Islet precursor cell (in vitro differentiated cells): ENCODE measurements around the gene RNGTT.

ENCODE experiments used
- DNase-seq: peaks from one replicate; pipeline ENCODE4 v3.0.0-alpha.2; 2018

Gene RNGTT

GRCh38 chr6:88708197-88708744, 255.1 kb downstream of the RNGTT start:
- DNase-seq = no peak

- no peak for DNase-seq
Observed at GRCh38 chr6:88705601-88706000, 257.8 kb downstream of the RNGTT start.

- DNase-seq = no peak
Observed at GRCh38 chr6:88704980-88705379, 258.4 kb downstream of the RNGTT start.

DNA sequence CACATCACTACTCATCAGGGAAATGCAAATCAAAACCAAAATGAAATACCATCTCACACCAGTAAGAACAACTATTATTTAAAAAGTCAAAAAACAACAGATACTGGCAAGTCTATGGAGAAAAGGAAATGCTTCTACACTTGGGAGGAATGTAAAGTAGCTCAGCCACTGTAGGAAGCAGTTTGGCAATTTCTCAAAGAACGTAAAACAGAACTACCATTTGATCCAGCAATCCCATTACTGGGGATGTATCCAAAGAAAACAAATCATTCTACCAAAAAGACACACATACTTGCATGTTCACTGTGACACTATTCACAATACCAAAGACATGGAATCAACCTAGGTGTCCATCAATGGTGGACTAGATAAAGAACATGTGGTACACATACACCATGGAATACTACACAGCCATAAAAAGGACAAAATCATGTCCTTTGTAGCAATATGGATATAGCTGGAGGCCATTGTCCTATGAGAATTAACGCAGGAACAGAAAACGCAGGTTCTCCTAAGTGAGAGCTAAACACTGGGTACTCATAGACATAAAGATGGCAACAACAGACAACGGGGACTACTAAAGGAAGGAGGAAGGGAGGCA, 260.4 kb downstream of the RNGTT start:
- DNase-seq = no peak

- no peak for DNase-seq
Observed at GRCh38 chr6:88698661-88699060, 264.8 kb downstream of the RNGTT start.

DNA sequence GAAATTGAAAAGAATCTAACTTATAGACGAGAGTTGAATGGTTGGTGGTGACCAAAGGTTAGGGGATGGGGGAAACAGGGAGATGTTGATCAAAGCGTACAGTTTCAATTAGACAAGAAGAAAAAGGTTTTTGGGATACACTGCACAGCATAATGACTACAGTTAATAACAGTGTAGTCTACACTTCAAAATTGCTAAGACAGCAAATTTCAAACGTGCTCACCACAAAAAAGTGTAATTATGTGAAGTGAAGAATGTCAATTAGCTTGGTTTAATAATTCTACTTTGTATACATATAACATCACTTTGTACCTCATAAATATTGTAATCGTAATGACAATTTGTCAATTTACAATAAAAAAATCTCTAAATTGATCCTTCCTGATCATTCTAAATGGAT, 267.5 kb downstream of the RNGTT start:
- no peak for DNase-seq

DNA sequence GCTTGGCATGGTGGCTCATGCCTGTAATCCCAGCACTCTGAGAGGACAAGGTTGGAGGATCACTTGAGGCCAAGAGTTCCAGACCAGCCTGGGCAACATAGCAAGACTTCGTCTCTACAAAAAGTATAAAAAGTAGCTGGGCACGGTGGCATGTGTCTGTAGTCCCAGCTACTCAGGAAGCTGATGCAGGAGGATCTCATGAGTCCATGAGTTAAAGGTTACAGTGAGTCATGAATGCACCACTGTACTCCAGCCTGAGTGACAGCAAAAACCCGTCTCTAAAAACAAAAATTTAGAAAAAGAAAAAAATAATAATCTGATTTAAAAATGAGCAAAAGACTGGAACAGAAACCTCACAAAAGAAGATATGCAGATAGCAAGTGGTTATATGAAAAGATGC, 279.7 kb downstream of the RNGTT start:
- DNase-seq = no peak

- DNase-seq = no peak
Observed at GRCh38 chr6:88680654-88681053, 282.8 kb downstream of the RNGTT start.

DNA sequence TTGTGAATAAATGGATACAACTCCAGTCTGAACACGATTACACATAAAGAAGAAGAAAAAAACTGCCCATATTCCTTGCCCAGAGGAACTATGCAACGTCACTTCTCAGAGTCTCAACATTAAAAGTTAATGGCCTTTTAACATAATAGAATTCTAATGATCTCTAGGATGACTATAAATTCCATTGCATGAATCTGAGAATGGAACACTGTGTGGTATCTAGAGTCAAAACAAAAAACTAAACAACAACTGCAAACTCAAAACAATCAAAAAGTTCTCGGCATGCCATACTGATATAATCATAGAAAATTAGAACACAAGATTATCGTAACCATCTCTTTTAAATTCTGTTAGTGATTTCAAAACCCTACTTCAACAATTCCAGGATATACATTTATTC, 283.6 kb downstream of the RNGTT start:
- DNase-seq = no peak

GRCh38 chr6:88677356-88677755, 286.1 kb downstream of the RNGTT start:
- DNase-seq = no peak

- DNase-seq = no peak
Observed at GRCh38 chr6:88671624-88672023, 291.8 kb downstream of the RNGTT start.

- DNase-seq = no peak
Observed at GRCh38 chr6:88670369-88670768, 293.0 kb downstream of the RNGTT start.

DNA sequence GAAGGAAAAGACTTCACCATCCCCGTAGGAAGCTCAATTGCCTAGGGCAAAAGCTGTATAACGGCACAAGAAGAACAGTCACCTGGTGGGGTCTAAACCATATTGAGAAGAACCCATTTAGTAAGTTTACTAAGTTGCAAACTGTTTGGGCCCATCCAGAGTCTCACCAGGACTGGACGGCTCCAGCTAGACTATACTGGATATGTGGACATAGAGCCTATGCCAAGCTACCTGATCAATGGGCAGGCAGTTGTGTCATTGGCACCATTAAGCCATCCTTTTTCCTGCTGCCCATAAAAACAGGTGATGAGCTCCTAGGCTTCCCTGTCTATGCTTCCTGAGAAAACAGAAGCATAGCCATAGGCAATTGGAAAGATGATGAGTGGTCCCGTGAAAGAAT, 293.9 kb downstream of the RNGTT start:
- DNase-seq = no peak

DNA sequence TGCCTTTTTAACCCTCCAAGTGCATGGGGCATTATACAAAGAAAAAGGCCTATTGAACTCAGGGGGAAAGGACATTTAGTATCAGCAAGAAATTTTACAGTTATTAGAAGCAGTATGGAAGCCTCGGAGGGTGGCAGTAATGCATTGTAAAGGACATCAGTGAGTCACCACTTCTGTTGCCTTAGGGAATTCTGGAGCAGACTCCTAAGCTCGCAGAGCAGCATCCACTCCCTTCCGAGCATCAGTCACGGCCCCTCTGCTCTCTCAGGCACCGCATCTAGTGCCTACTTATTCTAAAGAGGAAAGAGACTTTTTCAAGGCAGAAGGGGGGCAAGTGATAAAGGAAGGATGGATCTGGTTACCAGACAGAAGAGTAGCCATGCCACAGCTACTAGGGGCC, 296.5 kb downstream of the RNGTT start:
- DNase-seq = peak; percentile 75

DNA sequence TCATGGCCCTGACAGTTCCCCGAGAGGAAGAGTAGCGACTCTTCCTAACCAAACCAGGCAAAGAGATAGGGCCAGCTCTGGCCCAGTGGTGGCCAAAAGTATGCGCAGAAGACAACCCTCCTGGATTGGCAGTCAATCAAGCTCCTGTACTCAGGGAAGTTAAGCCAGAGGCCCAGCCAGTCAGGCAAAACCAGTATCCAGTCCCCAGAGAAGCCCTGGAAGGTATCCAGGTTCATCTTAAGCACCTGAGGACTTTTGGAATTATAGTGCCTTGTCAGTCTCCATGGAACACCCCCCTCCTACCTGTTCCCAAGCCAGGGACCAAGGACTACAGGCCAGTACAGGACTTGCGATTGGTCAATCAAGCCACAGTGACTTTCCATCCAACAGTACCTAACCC, 298.3 kb downstream of the RNGTT start:
- no peak for DNase-seq

DNA sequence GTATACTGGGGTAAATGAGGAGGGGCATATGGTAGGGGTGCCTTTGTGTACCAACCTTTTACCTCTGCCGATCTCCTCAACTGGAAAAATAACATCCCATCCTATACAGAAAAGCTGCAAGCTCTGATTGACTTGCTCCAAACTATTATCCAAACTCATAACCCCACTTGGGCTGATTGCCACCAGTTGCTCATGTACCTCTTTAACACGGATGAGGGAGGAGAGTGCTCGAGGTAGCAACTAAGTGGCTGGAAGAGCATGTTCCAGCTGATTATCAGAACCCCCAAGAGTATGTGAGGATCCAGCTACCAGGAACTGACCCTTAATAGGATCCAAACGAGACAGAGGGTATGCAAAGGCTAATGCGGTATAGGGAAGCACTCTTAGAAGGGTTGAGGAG, 299.6 kb downstream of the RNGTT start:
- no peak for DNase-seq

DNA sequence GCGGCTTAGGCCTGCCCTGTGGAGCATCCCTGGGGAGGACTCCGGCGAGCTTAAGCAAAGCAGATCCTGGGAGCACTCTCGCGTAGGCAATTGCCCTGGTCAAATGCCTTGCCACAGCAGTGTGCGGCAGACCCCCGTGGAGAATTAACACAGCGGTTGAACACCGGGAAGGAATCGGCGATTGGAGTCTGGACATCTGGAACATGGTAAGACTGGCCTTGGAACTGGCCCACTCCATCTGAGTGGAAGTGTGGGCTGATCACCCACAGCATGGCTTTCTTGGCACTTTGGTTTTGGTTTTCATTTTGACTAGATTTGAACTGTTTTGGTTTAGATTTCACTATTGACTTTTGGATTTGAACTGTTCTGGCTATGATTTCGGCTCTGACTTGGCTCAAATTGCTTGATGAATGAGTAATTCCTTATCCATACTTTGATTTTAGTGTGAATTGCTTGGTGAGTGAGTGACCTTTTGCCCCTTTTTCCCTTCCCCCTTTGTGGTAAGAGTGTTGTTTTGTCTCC, 300.7 kb downstream of the RNGTT start:
- DNase-seq = no peak

- DNase-seq = no peak
Observed at GRCh38 chr6:88662163-88662580, 301.2 kb downstream of the RNGTT start.

DNA sequence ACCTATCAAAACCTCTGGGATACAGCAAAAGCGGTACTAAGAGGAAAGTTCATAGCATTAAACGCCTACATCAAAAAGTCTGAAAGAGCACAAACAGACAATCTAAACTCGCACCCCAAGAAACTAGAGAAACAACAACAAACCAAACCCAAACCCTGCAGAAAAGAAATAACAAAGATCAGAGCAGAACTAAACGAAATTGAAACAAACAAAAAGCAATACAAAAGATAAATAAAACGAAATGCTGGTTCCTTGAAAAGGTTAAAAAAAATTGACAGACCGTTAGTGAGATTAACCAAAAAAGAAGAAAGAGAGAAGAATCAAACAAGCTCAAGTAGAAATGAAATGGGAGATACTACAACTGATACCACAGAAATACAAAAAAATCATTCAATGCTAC, 302.3 kb downstream of the RNGTT start:
- no peak for DNase-seq

GRCh38 chr6:88655586-88655985, 307.8 kb downstream of the RNGTT start:
- DNase-seq = no peak

GRCh38 chr6:88653936-88654335, 309.5 kb downstream of the RNGTT start:
- DNase-seq = no peak

- DNase-seq = no peak
Observed at GRCh38 chr6:88651400-88651799, 312.0 kb downstream of the RNGTT start.

GRCh38 chr6:88650979-88651378, 312.4 kb downstream of the RNGTT start:
- no peak for DNase-seq

DNA sequence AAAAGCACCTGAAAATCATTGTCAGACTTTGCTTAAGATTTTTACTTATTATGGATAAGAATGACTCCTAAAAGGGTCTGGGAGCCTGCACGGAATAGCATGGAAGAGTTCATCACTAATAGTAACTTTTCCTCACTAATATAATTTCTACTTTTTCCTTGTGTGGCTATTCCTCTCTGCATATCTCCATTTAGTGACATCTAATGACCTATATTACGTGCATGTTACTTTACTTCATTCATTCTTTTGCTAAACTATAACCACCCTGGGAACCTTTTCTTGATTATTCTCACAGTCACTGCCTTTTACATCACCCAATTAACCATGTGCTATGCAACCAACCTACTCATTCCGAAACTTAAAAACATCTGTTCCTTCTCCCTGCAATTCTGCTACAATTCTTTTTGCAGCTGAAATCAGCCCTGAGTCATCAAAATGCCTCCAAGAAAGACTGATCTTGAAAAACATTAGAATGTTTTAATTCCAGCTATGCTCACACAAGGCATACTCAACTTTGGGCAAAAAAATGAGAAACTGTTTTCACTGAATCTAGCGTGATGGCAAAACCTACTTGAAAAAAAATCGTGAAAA, 313.3 kb downstream of the RNGTT start:
- DNase-seq = no peak
